G401 (cell line): Measurements from ENCODE around the gene SLC25A38. TPM values are rescaled to one million over a fixed set of nuclear protein-coding genes. Genes with fewer than 3 reads are reported as not detected.
"Not testable (repeated sequence)": the region's sequence is repeated elsewhere in the genome, so short reads cannot be mapped to it uniquely, and the experiment has no call there.

Source experiments
- DNase-seq: peaks from one replicate; pipeline ENCODE4 v3.0.0-alpha.2; 2015; ENCODE audit warnings: low spot score
- in situ Hi-C: cut with HindIII; loops from 2 replicates; pipeline ENCODE4 v1.10.0; 2016; ENCODE audit warnings: low sequenced_read_pairs, mixed read lengths
- total RNA-seq: library from RNA; depleted of rRNA; stranded (reverse); fragments of >200 nt; shearing (Covaris generic); gene quantifications from 2 replicates; pipeline ENCODE4 v1.2.3, GENCODE V29; 2014

Gene SLC25A38
- total RNA-seq, 1 experiment from 2014 or later = 41.6 TPM

DNA sequence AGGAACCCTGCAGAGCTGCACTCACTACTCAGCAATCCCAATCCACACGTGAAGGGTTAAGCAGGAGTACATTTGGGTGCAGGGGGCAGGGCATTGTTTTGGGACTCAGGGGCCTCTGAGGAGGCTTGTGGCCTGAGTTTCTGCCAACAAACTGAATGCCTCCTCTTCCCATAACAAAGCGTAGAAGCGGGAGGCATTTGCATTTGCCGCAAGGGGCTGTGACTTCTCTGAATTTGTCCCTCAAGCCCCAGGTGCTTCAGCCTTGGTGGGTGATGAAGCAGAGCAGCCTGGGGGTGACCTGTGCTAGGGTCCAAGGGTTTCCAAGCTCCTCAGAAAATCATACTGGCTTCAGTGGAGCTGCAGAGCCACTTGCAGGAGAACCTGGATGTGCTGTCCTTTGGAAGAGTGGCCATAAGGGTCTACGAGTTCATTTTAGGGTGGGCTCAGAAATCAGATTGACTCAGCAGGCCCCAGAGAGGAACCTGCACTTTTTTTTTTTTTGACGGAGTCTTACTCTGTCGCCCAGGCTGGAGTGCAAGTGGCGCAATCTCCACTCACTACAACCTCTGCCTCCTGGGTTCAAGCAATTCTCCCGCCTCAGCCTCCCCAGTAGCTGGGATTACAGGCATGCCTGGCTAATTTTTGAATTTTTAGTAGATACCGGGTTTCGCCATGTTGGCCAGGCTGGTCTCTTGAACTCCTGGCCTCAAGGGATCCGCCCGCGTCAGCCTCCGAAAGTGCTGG is 21.9 kb downstream of the SLC25A38 start:
- DNase-seq = no peak
- in situ Hi-C loops = no loop called here

GRCh38 chr3:39405687-39406367 is 22.7 kb downstream of the SLC25A38 start:
- DNase-seq = no peak
- in situ Hi-C loops = no loop called here

DNA sequence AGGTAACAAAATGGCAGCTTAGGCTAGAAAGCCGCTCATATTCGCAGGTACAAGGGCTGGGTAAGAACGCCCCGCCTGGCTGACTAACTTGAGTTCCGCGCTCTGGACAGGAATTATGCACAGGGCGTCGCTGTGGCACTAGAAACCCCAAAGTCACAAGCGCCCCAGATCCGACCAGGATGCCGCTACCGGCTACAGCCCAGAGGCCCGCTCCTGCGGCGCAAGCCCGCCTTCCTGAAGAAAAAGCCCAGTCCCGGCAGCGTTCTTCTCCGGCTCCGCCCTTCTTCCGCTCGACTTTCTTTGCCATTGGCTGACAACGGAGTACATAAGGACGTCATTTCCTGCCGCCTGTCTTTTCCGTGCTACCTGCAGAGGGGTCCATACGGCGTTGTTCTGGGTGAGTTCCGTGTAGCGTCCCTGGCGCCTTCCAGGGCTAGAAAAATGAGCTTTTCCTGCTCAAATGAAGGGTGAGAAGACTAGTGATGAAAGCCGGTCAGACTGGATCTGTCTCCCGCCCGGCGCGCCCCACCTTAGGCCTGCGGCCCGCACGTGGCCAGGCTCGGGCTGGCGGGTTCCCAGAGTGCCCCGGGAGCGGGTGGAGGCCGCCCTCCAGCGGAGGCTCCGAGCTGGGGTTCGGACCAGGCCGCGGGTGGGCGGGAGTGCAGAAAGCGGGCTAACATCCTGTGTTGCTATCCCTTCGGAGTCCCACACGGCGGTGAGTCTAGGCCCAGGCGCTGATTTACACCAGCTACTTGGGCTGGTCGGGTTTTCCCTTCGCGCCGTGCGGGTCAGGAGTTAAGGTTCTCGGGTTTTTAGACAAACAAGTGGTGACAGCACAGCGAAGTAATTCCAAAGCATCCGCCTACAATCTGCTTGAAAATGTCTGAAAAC is 23.4 kb downstream of the SLC25A38 start, which contains the start of gene RPSA:
Gene RPSA (plus strand): TSS at position 353 of the 891 bp plus-strand sequence. CDS start 934 bp downstream, outside the sequence.
- in situ Hi-C loops = no loop called here
- peak; percentile 99 for DNase-seq

DNA sequence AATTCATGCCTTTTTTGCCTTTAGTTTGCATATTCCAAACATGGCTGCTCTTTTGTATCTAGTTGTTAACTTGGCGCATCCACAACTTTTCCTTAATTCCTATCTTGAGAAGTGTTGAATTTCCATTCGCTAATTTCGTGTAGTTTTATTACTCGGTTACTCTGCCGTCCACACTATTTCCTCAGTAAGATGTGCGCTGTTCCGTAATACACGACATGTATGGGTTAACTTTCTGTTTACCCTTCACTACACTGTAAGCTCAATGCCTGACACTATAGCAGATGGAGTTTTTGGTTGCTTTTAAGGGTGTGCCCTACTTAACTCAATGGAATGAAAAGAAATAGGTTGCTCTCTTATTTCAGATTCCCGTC is 24.1 kb downstream of the SLC25A38 start:
- no peak for DNase-seq
- in situ Hi-C loops = no loop called here

GRCh38 chr3:39407773-39408492 is 24.8 kb downstream of the SLC25A38 start:
- in situ Hi-C loops = no loop called here
- DNase-seq = no peak

DNA sequence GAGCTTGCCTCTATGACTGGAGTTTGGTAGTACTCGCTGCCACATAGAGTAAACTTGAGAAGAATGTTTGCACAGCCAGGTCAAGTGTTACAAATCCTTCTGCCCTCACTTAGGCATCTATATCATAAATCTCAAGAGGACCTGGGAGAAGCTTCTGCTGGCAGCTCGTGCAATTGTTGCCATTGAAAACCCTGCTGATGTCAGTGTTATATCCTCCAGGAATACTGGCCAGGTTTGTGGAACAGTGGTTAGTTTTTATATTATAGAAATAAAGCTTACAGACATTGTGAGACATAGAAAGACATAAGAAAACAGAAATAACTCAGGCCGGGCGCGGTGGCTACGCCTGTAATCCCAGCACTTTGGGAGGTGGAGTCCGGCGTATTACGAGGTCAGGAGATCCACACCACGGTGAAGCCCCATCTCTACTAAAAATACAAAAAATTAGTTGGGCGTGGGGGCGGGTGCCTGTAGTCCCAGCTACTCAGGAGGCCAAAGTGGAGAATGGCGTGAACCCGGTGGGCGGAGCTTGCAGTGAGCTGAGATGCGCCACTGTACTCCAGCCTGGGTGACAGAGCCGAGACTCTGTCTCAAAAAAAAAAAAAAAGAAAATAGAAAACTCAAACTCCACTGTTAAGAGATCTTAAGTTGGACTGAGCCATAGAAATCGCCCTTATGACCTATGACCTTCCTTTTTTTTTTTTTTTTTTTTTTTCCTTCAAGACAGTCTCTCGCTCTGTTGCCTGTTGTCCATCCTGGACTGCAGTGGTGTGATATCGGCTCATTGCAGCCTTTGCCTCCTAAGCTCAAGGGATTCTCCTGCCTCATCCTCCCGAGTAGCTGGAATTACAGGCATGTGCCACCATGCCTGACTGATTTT is 25.6 kb downstream of the SLC25A38 start:
- no peak for DNase-seq
- in situ Hi-C loops = no loop called here

- in situ Hi-C loops = no loop called here
- DNase-seq = no peak
These were observed 26.5 kb downstream of the SLC25A38 start for GRCh38 chr3:39409514-39410136.

GRCh38 chr3:39410893-39411292 is 27.7 kb downstream of the SLC25A38 start:
- no peak for DNase-seq
- in situ Hi-C loops = no loop called here

DNA sequence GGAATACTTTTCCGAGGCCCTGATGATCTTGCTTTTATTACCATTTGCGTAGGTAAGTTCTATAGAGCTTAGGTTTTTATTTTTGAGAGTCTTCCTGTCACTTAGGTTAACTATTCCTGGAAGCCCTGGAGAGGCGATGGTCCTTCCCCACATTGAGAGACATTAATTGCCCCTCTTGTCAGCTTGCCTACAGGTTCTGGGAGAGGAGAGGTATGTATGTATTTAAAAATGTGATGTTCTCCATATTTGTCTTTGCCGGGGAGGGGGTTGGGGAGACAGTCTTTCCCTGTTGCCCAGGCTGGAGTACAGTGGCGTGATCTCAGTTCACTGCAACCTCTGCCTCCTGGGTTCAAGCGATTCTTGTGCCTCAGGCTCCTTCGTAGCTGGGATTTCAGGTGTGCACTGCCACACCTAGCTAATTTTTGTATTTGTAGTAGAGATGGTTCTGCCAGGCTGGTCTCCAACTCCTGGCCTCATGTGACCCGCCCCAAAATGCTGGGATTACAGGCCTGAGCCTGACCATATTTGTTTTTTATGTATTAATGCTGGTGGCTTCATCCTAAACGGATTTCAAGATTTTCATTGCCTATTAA is 29.6 kb downstream of the SLC25A38 start:
- no peak for DNase-seq
- in situ Hi-C loops = no loop called here

- in situ Hi-C loops = no loop called here
- DNase-seq = peak; percentile 8
These were observed 30.7 kb downstream of the SLC25A38 start for GRCh38 chr3:39413691-39414420.

DNA sequence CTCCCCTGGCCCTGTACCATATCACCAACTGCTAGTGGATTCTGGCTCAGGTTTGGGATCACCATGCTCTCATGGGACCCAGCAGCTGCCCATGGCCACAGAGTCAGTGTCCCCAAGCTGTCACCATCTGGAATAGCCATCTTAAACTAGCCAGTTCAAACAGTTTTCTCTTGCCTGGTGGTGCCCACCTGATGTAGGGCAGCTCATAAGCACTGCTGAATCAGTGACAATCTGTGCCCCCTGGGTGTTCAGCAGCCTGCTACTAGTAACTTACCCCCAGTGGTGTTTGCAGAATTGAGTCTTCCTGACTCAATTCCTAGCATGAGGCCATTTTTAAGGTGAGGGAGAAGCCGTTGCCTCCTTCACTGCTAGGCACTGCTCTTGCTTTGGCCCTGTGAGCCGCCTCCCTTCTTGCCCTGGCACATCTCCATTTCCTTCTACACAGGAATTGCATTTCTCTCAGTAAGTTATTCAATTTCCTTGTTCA is 31.3 kb downstream of the SLC25A38 start:
- in situ Hi-C loops = no loop called here

GRCh38 chr3:39415302-39415701 is 32.1 kb downstream of the SLC25A38 start:
- DNase-seq, in situ Hi-C loops: not testable (repeated sequence)

More for the DNA sequence above, 31.3 kb downstream of the SLC25A38 start:
- peak; percentile 11 for DNase-seq

GRCh38 chr3:39415983-39416382 is 32.8 kb downstream of the SLC25A38 start:
- in situ Hi-C loops = no loop called here
- peak; percentile 12 for DNase-seq

GRCh38 chr3:39416998-39417397 is 33.8 kb downstream of the SLC25A38 start:
- DNase-seq, in situ Hi-C loops: not testable (repeated sequence)

GRCh38 chr3:39418556-39419225 is 35.5 kb downstream of the SLC25A38 start:
- DNase-seq, in situ Hi-C loops: not testable (repeated sequence)

- in situ Hi-C loops = no loop called here
These were observed 36.7 kb downstream of the SLC25A38 start for GRCh38 chr3:39419742-39420315.

More at GRCh38 chr3:39419742-39420315, 36.7 kb downstream of the SLC25A38 start:
- no peak for DNase-seq
